Neural progenitor cell (in vitro differentiated cells): ENCODE data around the gene DUOX1. TPM values are rescaled to one million over a fixed set of nuclear protein-coding genes. Genes with fewer than 3 reads are reported as not detected.

ENCODE experiments used
- DNase-seq: peaks from one replicate; pipeline ENCODE4 v3.0.0-alpha.2; 2016; ENCODE audit warnings: low spot score
- H2AFZ ChIP-seq: fragments of 200-600 bp; sonication (generic); replicated peaks from 2 replicates; pipeline ENCODE4 v1.6.1; 2016; ENCODE audit warnings: antibody characterized with exemption
- H3F3A ChIP-seq: fragments of 200-600 bp; sonication (generic); 2 replicates; pipeline ENCODE4 v1.6.1; 2016; ENCODE audit warnings: antibody characterized with exemption, low read depth
- H3K27ac ChIP-seq: fragments of 200-600 bp; sonication (generic); 2 replicates; pipeline ENCODE4 v1.5.1; 2016; ENCODE audit warnings: mild to moderate bottlenecking
- H3K27me3 ChIP-seq: fragments of 200-600 bp; sonication (generic); 2 replicates; pipeline ENCODE4 v1.6.1; 2016; ENCODE audit warnings: mild to moderate bottlenecking, moderate library complexity
- H3K36me3 ChIP-seq: fragments of 200-600 bp; sonication (generic); 2 replicates; pipeline ENCODE4 v1.5.1; 2016
- H3K4me1 ChIP-seq: fragments of 200-600 bp; sonication (generic); 2 replicates; pipeline ENCODE4 v1.6.1; 2016; ENCODE audit warnings: mixed run types
- H3K4me2 ChIP-seq: fragments of 200-600 bp; sonication (generic); 2 replicates; pipeline ENCODE4 v1.6.1; 2016
- H3K4me3 ChIP-seq: fragments of 200-600 bp; sonication (generic); 2 replicates; pipeline ENCODE4 v1.5.1; 2016
- H3K79me2 ChIP-seq: fragments of 200-600 bp; sonication (generic); 2 replicates; pipeline ENCODE4 v1.6.1; 2016; ENCODE audit warnings: low read depth
- H3K9ac ChIP-seq: fragments of 200-600 bp; sonication (generic); 2 replicates; pipeline ENCODE4 v1.6.1; 2016
- H3K9me3 ChIP-seq: fragments of 200-600 bp; sonication (generic); 2 replicates; pipeline ENCODE4 v1.5.1; 2016; ENCODE audit warnings: low read depth
- H4K20me1 ChIP-seq: fragments of 200-600 bp; sonication (generic); 2 replicates; pipeline ENCODE4 v1.6.1; 2016; ENCODE audit warnings: low read depth
- H3K27ac Mint-ChIP-seq: 3 replicates; pipeline ENCODE4 v1.8.0; 2021; ENCODE audit warnings: mixed read lengths
- H3K27me3 Mint-ChIP-seq: 2 replicates; pipeline ENCODE4 v1.8.0; 2022; ENCODE audit warnings: low read depth, mild to moderate bottlenecking, inconsistent platforms, moderate library complexity, mixed read lengths; ENCODE audit not compliant: insufficient read depth
- H3K36me3 Mint-ChIP-seq: 3 replicates; pipeline ENCODE4 v1.8.0; 2021; ENCODE audit warnings: mixed read lengths
- H3K4me1 Mint-ChIP-seq: 3 replicates; pipeline ENCODE4 v1.8.0; 2021; ENCODE audit warnings: mixed read lengths
- H3K4me3 Mint-ChIP-seq: 3 replicates; pipeline ENCODE4 v1.8.0; 2021; ENCODE audit warnings: mild to moderate bottlenecking, moderate library complexity, mixed read lengths
- H3K9me3 Mint-ChIP-seq: 3 replicates; pipeline ENCODE4 v1.8.0; 2020; ENCODE audit warnings: mixed read lengths
- EZH2 ChIP-seq: fragments of 200-600 bp; sonication (generic); IDR thresholded peaks from 2 replicates; pipeline ENCODE4 v1.6.1; 2017; ENCODE audit warnings: antibody characterized with exemption, mild to moderate bottlenecking, moderate library complexity
- EZH2phosphoT487 ChIP-seq: fragments of 200-600 bp; sonication (generic); IDR thresholded peaks from 2 replicates; pipeline ENCODE4 v1.6.1; 2017; ENCODE audit warnings: antibody characterized with exemption
- total RNA-seq: library from RNA; depleted of rRNA; stranded (reverse); fragments of >200 nt; gene quantifications from 2 replicates; pipeline ENCODE4 v1.2.3, GENCODE V29; 2015; ENCODE audit warnings: low replicate concordance
- TF ChIP-seq, protein P1 (sequence below): fragments of 200-600 bp; sonication (generic); IDR thresholded peaks from 2 replicates; pipeline ENCODE4 v1.5.1; 2017; ENCODE audit warnings: antibody characterized with exemption, mild to moderate bottlenecking

The DUOX1 gene
- total RNA-seq, 1 donor from 2014 or later = 0.30 TPM

DNA sequence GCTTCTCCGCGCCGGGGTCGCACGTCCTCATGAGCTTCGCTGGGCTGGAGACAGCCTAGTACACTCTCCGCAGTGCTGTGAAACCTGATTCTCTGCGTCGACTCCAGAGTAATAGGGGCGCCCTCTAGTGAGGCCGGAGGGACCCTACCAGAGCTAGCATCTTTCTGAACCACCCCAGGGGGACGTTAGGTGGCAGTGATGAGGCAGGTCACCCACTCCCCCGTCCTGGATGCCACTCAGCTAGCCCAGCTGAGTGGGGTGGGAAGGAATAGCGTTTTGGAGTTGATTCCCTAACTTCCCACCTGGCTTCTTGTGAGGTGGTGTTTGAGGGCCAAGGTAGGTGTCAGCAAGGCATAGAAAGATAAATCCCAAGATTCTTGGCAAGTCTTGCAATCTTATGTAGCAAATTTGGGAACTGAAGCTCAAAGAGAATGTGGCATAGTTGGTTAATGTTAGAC lies 11.6 kb upstream of the DUOX1 start:
- DNase-seq = peak; percentile 95
- Histone ChIP-seq H3K9ac (no peak overlapping the region), H3K27ac (no peak overlapping the region), H3K36me3 (no peaks in the 10 kb centered on the region), H3K79me2 (no peaks in the 10 kb centered on the region), H3K4me2 (peak overlapping the region; percentile 60), H3K27me3 (peaks cover 97% of the 10 kb centered on the region), H3K9me3 (no peaks in the 10 kb centered on the region), H3K4me1 (no peaks in the 10 kb centered on the region), H3F3A (no peaks in the 10 kb centered on the region), H3K4me3 (peak overlapping the region; percentile 29), H2AFZ (no peak overlapping the region), H4K20me1 (peaks cover 16% of the 10 kb centered on the region)
- H3K27me3 Mint-ChIP-seq = peaks cover 52% of the 10 kb centered on the region
- peak overlapping the region; percentile 13 for H3K27ac Mint-ChIP-seq
- peaks cover 2% of the 10 kb centered on the region for H3K9me3 Mint-ChIP-seq
- no peaks in the 10 kb centered on the region for H3K36me3 Mint-ChIP-seq
- H3K4me1 Mint-ChIP-seq = peaks cover 19% of the 10 kb centered on the region
- TF ChIP-seq EZH2phosphoT487 = no peak
- TF ChIP-seq, protein P1, sequence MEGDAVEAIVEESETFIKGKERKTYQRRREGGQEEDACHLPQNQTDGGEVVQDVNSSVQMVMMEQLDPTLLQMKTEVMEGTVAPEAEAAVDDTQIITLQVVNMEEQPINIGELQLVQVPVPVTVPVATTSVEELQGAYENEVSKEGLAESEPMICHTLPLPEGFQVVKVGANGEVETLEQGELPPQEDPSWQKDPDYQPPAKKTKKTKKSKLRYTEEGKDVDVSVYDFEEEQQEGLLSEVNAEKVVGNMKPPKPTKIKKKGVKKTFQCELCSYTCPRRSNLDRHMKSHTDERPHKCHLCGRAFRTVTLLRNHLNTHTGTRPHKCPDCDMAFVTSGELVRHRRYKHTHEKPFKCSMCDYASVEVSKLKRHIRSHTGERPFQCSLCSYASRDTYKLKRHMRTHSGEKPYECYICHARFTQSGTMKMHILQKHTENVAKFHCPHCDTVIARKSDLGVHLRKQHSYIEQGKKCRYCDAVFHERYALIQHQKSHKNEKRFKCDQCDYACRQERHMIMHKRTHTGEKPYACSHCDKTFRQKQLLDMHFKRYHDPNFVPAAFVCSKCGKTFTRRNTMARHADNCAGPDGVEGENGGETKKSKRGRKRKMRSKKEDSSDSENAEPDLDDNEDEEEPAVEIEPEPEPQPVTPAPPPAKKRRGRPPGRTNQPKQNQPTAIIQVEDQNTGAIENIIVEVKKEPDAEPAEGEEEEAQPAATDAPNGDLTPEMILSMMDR = peak; percentile 99
- TF ChIP-seq EZH2 = no peak
- peak overlapping the region; percentile 69 for H3K4me3 Mint-ChIP-seq

DNA sequence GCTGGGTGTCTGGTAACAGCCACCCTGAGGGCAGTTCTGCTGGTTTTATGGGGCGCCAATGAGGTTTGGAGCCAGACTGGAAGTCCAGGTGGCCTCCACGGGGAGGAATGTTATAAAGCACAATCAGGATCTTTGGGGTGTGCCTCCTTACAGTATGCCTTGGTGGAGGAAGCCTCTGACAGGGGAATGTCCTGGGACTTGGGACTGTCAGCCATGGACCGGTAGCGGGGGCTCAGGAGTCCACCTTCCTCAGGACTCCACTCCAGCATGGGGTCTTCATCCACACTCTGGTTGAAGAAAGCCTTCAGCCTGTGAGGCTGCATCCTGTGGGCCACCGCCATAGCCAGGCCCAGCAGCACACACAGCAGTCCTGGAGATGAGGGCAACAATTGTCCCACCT lies 10.8 kb upstream of the DUOX1 start:
- no peaks in the 10 kb centered on the region for H3K79me2 ChIP-seq
- H4K20me1 ChIP-seq = peaks cover 8% of the 10 kb centered on the region
- H3K36me3 ChIP-seq = no peaks in the 10 kb centered on the region
- no peak overlapping the region for H3K4me3 Mint-ChIP-seq
- H3F3A ChIP-seq = no peaks in the 10 kb centered on the region
- no peak overlapping the region for H3K4me2 ChIP-seq
- peaks cover 97% of the 10 kb centered on the region for H3K27me3 ChIP-seq
- TF ChIP-seq, protein P1 = no peak
- no peak for TF ChIP-seq EZH2phosphoT487
- no peak for TF ChIP-seq EZH2
- H3K9me3 Mint-ChIP-seq = peaks cover 2% of the 10 kb centered on the region
- DNase-seq = no peak
- H3K4me1 Mint-ChIP-seq = peaks cover 12% of the 10 kb centered on the region
- H3K9me3 ChIP-seq = no peaks in the 10 kb centered on the region
- no peak overlapping the region for H3K27ac ChIP-seq
- peaks cover 43% of the 10 kb centered on the region for H3K27me3 Mint-ChIP-seq
- H3K9ac ChIP-seq = no peak overlapping the region
- no peak overlapping the region for H3K4me3 ChIP-seq
- H3K36me3 Mint-ChIP-seq = no peaks in the 10 kb centered on the region
- no peak overlapping the region for H3K27ac Mint-ChIP-seq
- H2AFZ ChIP-seq = no peak overlapping the region
- no peaks in the 10 kb centered on the region for H3K4me1 ChIP-seq

GRCh38 chr15:45120081-45120972 lies 9.5 kb upstream of the DUOX1 start:
- peaks cover 36% of the 10 kb centered on the region for H3K27me3 Mint-ChIP-seq
- peaks cover 97% of the 10 kb centered on the region for H3K27me3 ChIP-seq

More at GRCh38 chr15:45120081-45120972, 9.5 kb upstream of the DUOX1 start:
- H3K4me2 ChIP-seq = no peak overlapping the region
- H3K9ac ChIP-seq = no peak overlapping the region
- H3K27ac ChIP-seq = no peak overlapping the region
- no peak overlapping the region for H3K4me3 ChIP-seq
- Mint-ChIP-seq H3K27ac (no peak overlapping the region), H3K4me1 (peaks cover 9% of the 10 kb centered on the region), H3K9me3 (peaks cover 2% of the 10 kb centered on the region), H3K36me3 (no peaks in the 10 kb centered on the region), H3K4me3 (no peak overlapping the region)
- DNase-seq = no peak
- H3K4me1 ChIP-seq = no peaks in the 10 kb centered on the region
- H3F3A ChIP-seq = no peaks in the 10 kb centered on the region
- H3K79me2 ChIP-seq = no peaks in the 10 kb centered on the region
- no peaks in the 10 kb centered on the region for H3K36me3 ChIP-seq
- TF ChIP-seq EZH2phosphoT487 = no peak
- TF ChIP-seq EZH2 = no peak
- TF ChIP-seq, protein P1 = no peak
- no peaks in the 10 kb centered on the region for H4K20me1 ChIP-seq
- no peak overlapping the region for H2AFZ ChIP-seq
- no peaks in the 10 kb centered on the region for H3K9me3 ChIP-seq
